DMS79 treated with DMSO at 0.1 percent for 48 hours (cell line): ENCODE results near the gene B4GALT7.

Experiments
- DNase-seq: peaks from one replicate; lab custom pipeline; 2025; lab: John Stamatoyannopoulos, UW

The B4GALT7 gene

DNA sequence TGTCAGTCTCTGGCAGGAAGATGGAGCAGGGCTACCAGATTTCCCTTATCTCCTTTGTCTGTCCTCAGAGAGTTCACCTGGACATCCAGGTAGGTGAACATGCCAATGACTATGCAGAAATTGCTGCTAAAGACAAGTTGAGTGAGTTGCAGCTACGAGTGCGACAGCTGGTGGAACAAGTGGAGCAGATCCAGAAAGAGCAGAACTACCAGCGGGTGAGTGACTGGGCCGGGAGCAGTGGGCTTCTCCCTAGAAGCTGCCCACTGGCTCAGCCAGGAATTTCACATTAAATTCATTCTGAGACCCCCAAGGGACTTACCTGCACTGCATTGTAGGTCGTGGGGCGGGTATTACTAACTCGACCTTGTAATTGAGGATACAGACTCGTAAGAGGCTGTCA lies 5.9 kb upstream of the B4GALT7 start:
- DNase-seq = no peak

DNA sequence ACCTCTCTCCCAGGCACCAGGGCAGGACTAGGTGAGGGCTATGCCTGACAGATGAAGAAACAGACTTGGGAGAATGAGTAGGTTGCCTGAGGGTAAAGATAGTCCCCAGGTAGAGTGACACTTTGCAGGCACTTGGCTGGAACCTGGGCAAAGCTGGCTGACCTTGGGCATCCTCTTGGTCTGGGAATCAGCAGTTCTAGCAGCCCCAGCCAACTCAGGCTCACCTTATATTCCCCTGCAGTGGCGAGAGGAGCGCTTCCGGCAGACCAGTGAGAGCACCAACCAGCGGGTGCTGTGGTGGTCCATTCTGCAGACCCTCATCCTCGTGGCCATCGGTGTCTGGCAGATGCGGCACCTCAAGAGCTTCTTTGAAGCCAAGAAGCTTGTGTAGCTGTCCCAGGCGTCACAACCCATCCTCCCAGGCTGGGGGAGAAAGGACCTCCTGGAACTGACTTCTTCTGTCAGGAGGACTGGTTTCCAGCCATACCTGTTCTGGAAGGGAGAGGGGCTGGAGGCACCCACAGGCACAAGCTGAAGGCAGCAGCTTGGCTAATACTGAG lies 4.8 kb upstream of the B4GALT7 start:
- no peak for DNase-seq

DNA sequence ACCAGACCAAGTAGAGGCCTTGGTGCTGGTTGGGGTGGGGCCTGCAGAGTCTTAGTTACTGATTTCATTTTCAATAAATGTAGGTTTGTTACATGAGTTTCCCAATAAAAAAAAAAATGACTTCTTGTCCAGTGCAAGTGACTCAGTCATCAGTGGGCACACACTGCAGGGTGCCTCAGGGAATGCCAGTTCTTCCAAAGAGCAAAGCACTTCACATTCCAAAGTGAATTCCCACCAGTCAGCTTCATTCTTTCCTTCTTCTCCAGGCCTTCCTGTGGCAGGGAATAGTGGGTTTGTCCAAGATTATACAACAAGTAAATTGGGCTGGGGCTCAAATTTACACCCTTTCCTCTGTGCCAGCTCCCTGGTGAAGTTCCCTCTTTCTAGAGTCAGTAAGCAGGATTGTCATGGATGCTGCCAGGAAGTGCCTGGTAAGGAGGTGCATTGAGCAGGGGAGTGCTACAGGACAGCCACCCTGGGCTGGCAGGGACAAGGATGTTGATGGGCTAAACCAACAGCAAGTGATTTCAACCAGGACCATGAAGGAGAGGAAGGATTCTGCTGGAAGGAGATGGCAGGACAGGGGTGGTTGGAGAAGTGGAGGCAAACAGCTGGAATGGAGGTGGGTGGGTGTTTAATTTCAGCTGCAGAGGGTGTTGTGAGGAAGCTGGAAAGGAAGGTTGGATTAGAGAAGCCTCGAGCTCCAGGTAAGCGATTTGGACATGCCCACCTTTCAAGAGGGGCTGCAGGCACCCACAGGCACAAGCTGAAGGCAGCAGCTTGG lies 3.7 kb upstream of the B4GALT7 start:
- DNase-seq = no peak

DNA sequence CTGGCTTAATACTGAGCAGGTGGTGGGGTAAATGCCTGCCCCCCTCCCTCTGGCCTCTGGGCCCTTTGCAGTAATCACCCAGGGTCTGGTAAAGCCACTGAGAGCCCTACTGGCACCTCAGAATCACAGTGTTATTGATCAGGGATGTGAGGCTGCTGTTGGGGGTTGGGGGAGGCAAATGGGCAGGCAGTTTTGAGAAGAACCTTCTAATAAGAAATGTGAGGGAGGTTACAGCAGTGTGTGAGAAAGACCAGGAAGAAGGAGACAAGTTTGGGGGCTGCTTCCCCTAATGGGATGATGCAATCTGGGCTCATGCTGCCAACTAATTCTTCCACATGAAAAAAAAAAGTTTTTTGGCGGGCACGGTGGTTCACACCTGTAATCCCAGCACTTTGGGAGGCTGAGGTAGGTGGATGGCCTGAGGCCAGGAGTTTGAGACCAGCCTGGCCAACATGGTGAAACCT lies 3.1 kb upstream of the B4GALT7 start:
- no peak for DNase-seq

DNA sequence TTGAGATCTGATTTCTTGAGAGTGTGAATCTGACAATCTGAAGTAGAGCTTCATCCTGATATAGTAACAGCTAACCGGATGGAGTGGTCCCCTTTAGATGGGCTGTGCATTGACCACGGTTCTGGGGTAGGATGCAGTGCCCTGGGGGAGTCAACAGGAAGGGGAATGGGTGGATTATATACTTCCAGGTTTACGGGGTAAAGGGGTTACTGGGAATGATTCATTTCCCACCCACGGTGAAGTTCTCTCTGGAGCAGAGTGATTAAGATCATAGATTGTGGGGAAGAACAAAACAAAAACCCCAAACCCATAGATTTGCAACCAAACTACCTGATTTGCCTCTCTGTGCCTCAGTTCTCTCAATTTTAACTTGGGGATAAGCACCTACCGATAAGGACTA lies 1.5 kb upstream of the B4GALT7 start:
- DNase-seq = no peak

DNA sequence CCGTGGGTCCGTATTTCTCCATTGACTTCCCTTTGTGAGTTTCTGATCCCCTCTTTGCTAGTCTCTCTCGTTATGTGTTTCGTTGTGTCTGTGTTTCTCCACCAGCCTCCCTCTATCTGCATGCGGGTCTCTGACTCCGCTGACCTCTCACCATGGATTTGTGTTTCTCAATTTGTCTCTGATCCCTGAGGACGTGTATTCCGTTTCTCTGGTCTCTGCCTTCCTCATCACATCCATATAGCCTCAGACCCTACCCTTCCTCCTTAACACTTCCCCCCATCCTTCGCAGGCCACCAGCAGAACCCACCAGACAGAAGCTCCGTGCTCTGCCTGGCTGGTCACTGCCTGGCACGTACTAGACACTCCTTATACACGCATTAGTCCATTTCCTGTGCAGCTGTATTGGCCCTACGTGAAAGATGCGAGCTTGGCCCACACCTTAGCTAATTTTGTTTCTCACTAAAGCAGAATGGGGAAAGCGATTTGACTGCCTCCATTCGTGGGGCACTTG lies 631 bp downstream of the B4GALT7 start:
- no peak for DNase-seq

DNA sequence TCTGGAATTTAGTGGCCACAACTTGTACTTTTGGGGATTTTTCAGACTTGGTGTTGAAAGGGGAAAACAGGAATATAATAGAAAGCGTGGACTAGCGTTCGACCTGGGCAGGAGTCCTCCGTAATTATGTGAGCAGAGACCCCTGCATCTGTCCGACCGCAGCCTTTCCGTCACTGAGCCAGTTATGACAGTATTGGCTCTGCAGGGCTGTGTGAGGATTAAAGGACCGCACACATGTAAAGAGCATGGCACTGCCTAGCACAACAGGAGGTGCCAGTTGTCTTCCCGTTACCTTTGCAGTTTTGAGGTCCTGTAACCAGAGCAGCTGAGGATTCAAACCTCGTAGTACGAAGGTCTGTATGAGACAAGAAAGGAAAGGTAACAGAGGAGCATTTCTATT lies 1.2 kb downstream of the B4GALT7 start:
- no peak for DNase-seq

DNA sequence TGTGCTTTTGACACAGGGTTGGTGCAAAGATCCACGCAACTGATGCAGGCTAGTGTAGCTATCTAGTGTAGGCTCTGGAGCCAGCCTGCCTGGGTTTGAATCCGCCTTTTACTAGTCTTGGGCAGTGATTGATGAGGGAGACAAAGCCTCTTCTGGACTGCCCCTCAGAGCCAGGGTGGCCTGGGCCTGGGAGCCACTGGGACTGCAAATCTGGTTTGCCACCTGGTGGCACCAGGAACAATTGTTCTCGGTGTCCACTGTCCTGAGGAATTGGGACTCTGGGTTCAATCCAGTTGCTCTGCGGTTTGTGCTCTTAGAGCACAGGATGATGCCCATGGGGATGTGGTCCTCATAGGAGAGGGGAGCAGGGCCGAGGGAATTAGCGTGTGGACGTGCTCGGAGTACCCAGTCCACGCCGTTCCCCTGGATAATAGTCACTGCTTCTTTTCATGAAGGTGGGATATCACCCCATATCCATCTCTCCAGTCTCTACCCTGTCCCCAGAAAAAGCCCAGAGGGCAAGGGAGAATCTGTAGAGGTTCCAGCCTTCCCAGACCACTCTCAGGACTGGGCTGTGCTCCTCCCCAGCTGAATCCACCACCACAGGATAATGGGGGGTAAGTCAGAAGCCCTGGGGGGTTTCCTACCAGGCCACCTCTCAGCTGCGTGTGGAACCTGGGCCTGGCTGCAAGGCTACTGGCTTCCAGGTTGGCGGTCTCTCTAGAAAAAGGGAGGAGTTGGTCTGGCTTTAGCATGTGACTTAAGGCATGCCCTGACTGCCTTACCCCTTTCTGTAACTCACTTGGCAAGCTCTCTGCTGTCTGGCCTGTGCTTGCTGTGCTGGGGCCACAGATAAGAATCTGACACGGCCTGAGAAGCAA lies 1.9 kb downstream of the B4GALT7 start:
- no peak for DNase-seq

DNA sequence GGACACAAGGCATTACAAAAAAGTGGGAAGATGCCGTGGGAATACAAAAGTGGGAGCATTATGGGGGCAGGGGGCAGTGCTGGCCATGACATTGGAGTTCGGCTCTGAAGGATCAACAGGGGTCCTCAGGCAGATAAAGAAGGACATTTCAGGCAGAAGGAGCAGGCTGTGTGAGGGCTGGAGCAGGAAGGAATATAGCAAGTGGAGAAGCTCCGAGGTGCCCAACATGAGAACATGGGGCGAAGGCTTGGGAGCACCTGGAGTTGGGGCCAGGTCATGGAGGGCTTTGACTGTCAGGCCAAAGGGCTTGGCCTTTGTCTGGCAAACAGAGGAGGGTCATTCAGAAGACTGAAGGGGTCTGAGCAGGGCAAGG lies 2.5 kb downstream of the B4GALT7 start:
- no peak for DNase-seq

DNA sequence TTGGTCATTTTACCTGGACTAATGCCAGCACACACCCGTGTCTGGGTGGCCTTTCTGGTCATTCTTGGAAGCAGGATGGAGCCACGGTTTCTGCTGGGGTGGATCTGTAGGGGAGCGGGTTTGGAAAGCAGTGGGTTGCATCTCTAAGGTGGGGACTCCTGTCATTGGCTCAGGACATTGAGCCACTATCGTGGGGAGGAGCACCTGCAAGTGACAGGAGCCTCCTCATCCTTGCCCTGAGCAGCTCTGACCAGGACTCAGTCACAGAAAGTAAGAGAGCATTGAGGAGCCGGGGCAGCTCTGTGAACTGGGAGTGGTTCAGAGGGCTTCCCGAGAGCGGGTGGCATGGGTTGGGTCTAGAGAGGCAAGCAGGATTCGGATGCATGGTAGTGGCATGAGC lies 3.7 kb downstream of the B4GALT7 start:
- DNase-seq = no peak

DNA sequence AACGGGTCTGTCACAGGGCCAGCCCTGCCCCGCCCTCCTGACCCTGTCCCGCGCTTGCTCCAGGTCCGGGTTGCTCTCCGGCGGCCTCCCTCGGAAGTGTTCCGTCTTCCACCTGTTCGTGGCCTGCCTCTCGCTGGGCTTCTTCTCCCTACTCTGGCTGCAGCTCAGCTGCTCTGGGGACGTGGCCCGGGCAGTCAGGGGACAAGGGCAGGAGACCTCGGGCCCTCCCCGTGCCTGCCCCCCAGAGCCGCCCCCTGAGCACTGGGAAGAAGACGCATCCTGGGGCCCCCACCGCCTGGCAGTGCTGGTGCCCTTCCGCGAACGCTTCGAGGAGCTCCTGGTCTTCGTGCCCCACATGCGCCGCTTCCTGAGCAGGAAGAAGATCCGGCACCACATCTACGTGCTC lies 4.2 kb downstream of the B4GALT7 start:
- no peak for DNase-seq

DNA sequence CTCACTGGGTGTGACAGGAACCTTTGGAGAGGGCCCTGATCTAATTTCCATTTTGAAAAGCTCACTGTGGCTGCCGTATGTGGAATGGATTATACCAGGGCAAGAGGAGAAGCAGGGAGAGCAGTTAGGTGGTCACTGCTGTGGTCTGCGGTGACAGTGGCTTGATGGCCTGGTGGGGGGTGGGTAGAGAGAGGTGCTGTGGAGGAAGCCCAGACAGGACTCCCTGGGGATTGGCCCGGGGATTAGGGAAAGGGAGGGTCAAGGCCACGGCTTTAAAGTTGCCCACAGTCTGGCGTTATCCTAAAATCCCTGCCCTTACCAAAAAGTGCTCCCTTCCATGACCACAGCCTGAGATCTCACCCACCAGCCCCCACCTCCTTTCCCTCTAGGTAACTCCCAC lies 4.7 kb downstream of the B4GALT7 start:
- DNase-seq = no peak

DNA sequence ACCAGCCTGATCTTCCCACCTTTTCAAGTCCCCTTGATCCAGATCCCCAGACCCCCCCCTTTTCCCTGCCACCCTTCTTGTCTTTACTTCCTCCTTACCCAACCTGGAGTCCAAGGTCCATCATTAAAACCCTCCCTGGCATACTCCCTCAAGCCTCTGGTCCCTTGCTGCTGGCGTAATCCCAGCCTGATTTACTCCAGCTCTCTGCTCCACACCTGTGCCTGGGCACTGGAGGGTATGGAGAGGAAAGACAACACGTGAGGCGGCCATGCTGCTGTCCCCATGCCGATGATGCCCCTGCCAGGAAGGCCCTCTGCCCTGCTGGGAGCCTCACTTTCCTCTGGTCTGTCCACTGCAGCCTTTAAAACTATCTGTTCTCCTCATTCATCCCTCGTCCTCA lies 5.1 kb downstream of the B4GALT7 start:
- DNase-seq = no peak

DNA sequence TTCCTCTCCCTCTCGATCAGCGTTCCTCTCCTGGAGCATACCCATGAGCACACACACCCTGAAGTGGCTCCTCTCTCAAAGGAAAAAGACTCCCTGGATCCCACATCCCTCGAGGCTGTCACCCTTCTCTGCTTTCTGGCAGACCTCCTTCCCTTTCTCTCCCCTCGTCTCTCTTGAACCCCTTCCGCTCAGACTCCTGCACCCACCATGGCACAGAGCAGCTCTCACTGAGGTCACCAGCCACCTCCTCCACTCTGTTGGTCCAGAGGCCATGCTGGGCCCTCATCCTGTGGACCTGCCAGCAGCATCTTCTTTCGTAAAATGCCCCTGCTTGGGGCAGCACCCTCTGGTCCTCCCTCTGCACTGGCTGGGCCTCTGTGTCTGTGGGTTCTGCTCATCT lies 5.7 kb downstream of the B4GALT7 start:
- DNase-seq = no peak

DNA sequence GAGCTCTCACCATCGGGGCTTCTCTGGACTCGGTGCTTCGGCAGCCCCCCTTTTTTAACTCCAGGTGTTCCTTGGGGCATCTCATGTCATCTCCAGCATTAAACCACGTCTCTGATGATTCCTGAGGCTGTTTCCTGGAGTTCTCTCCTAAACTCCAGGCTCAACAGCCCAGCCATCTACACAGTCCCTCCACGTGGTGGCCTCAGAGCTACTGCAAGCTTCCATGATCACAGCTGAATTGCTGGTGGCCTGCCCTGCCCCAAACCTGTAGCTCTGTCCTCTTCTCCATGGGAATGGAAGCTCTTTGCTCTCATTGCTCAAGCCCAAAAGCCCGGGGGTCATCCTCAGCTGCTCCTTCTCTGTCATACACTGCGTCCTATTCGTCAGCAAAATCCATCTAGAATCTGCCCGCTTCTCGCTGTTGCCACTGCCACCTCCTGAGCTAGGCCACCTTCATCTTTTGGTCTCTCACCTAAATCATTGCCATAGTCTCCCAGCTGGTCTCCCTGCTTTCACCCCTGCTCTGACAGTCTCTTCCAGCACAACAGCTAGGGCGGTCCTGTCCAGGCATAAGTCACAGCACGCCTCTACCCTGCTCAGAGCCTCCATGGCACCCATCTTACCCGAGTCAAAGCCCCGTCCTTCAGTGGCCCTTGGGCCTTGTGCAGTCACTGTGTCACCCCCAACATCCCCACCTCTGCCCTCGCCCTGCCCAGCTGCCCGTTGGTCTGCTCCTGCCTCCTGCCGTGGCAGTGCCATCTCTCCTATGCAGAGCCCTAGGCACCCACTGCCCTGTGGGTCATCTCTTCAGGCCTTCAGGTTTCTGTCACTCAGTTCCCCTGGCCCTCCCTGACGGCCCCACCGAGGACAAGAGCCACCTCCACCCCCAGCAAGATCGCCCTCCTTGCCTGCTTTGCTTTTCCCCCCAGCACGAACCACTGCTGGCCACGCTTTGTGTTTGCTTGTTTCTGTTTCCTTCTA lies 6.4 kb downstream of the B4GALT7 start:
- DNase-seq = no peak

DNA sequence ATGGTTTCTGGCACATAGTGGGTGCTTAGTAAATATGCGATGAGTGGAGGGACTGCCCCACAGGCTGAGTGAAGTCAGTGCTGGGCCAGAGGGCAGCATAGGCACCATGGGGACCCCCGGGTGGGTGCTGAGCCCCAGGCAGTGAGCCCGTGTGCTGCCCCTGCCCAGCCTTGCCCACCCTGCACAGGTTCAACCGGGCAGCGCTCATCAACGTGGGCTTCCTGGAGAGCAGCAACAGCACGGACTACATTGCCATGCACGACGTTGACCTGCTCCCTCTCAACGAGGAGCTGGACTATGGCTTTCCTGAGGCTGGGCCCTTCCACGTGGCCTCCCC lies 7.2 kb downstream of the B4GALT7 start:
- no peak for DNase-seq

DNA sequence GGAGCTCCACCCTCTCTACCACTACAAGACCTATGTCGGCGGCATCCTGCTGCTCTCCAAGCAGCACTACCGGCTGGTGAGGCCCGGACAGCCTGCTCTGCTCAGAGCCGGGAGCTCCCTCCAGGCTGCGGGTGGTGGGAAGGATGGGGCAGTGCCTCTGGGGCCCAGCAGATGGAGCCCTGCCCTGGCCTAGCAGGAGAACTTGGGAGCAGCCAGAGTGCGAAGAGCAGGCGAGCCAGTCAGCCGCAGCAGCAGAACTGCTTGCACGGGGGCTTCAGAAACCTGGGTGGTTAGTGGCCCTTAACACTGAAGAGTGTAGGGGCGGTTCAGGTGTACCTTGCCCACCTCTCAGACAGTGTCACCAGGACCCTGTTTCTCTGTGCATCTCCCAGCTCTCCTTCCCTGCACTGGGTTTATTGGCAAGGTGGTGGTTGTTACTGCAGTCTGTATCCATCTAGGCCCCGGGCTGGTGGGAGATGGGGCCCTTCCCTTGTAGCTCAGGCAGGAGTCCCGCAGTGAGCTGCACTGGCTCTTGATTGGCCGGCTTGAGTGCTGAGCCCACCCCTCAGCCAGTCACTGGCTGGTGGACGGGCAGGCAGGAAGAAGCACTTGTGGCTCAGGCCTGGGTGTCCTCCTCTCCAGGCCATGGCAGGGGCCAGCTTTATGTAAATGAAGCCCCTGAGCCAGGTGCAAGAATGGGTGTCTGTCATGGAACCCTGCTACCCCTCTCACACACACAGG lies 7.7 kb downstream of the B4GALT7 start:
- peak; percentile 29 for DNase-seq

DNA sequence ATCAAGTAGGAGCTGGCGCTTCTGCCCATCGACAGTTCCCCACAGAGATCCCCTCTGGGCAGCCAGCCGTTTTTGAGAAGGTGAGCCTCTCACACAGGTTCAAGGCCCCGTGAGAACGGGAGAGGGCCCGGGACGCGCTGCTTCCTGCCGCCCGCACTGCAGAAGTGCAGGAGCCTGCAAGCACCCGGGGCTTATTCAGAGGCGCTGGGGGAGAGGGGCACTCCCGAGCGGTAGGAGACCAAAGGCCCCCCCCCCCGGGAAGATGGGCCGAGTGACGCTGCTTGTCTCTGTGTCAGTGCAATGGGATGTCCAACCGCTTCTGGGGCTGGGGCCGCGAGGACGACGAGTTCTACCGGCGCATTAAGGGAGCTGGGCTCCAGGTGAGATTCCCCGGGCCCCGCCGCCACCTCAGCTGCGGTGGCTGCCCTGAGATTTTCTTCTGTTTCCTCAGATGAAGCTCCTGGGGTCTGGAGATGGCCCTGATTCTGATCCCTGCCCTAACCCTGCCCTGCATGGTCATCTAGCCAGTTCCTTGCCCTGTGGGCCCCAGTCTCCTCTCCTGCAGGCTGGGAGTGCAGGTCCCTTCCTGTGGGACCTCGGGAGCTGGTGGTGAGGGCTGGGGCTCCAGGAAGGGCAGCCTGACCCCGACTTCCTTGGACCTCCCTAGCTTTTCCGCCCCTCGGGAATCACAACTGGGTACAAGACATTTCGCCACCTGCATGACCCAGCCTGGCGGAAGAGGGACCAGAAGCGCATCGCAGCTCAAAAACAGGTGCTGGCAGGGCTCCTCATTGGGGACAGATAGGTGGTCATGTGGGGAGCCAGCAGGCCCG lies 8.5 kb downstream of the B4GALT7 start:
- no peak for DNase-seq

DNA sequence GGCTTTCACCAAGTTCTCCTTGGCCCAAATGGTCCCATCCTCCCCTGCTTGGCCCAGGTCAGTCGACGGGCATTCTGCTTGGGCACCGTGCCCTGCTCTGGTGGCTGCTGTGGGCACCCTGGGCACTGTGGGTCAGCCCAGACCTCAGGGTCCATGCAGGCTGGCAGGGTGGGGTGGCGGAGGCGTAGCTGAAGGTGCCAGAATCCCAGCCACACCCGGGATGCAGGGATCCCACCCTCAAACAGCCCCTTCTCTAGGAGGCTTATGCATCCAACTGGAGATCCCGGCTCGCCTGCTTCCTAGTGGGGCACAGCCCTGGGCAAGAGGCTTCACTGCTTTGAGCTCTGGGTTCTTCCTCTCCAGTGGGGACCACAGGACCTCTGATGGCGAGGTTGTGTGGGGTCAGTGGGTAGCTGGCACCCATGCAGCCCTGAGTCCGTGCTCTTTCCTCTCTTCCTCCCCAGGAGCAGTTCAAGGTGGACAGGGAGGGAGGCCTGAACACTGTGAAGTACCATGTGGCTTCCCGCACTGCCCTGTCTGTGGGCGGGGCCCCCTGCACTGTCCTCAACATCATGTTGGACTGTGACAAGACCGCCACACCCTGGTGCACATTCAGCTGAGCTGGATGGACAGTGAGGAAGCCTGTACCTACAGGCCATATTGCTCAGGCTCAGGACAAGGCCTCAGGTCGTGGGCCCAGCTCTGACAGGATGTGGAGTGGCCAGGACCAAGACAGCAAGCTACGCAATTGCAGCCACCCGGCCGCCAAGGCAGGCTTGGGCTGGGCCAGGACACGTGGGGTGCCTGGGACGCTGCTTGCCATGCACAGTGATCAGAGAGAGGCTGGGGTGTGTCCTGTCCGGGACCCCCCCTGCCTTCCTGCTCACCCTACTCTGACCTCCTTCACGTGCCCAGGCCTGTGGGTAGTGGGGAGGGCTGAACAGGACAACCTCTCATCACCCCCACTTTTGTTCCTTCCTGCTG lies 9.4 kb downstream of the B4GALT7 start:
- DNase-seq = no peak
